AG09309 (cell line): ENCODE measurements around the gene C13orf46.

Experiments
- DNase-seq: peaks from one replicate; pipeline ENCODE4 v3.0.0-alpha.2; 2010; ENCODE audit warnings: low read depth
- H3K4me3 ChIP-seq: 2 replicates; pipeline ENCODE4 v1.5.1; 2011; ENCODE audit warnings: mild to moderate bottlenecking, low read depth, low read length, moderate library complexity; ENCODE audit not compliant: control insufficient read depth
- CTCF ChIP-seq: IDR thresholded peaks from 2 replicates; pipeline ENCODE4 v1.5.1; 2011; ENCODE audit warnings: mild to moderate bottlenecking, low read depth, low read length, inconsistent platforms; ENCODE audit not compliant: insufficient read depth, control insufficient read depth; ENCODE audit errors: missing control alignments

C13orf46 gene

GRCh38 chr13:113954046-113954835, 19.6 kb downstream of the C13orf46 start:
- TF ChIP-seq CTCF = no peak
- no peak overlapping the region for H3K4me3 ChIP-seq
- DNase-seq = no peak

GRCh38 chr13:113953561-113953960, 20.3 kb downstream of the C13orf46 start:
- H3K4me3 ChIP-seq = no peak overlapping the region
- no peak for TF ChIP-seq CTCF
- no peak for DNase-seq

GRCh38 chr13:113952983-113953520, 20.8 kb downstream of the C13orf46 start:
- no peak for TF ChIP-seq CTCF
- H3K4me3 ChIP-seq = no peak overlapping the region
- no peak for DNase-seq

GRCh38 chr13:113952151-113952982, 21.5 kb downstream of the C13orf46 start:
- TF ChIP-seq CTCF = no peak
- no peak for DNase-seq
- H3K4me3 ChIP-seq = no peak overlapping the region

GRCh38 chr13:113951246-113951999, 22.5 kb downstream of the C13orf46 start:
- no peak overlapping the region for H3K4me3 ChIP-seq
- peak; percentile 82 for TF ChIP-seq CTCF
- DNase-seq = no peak
